Suppressor macrophage treated with lipopolysaccharide for 1 hour (primary cell): ENCODE results near the gene LUZP1.
A peak's percentile ranks its signal among the peaks of the same experiment; 100 is the strongest.

Experiments used
- DNase-seq, 3 donors: peaks; one replicate each; pipeline ENCODE4 v3.0.0-alpha.2; 2020 to 2022

The LUZP1 gene

GRCh38 chr1:23080885-23081284 lies 87.8 kb downstream of the LUZP1 start:
- DNase-seq: no peak

GRCh38 chr1:23079025-23079424 lies 89.6 kb downstream of the LUZP1 start:
- no peak for DNase-seq

- DNase-seq: no peak
Observed at GRCh38 chr1:23074012-23074411, 94.6 kb downstream of the LUZP1 start.

- no peak for DNase-seq
Observed at GRCh38 chr1:23069675-23070074, 99.0 kb downstream of the LUZP1 start.

GRCh38 chr1:23069149-23069548 lies 99.5 kb downstream of the LUZP1 start:
- no peak for DNase-seq

- no peak for DNase-seq
Observed at GRCh38 chr1:23066075-23066474, 102.6 kb downstream of the LUZP1 start.

GRCh38 chr1:23065385-23065784 lies 103.3 kb downstream of the LUZP1 start:
- no peak for DNase-seq

- DNase-seq: peak in 1 of 3 donors; percentile 5
Observed at GRCh38 chr1:23062271-23062670, 106.4 kb downstream of the LUZP1 start.

- DNase-seq: no peak
Observed at GRCh38 chr1:23057301-23057700, 111.4 kb downstream of the LUZP1 start.

- DNase-seq: no peak
Observed at GRCh38 chr1:23051290-23051909, 117.3 kb downstream of the LUZP1 start.

GRCh38 chr1:23050201-23050600 lies 118.5 kb downstream of the LUZP1 start:
- no peak for DNase-seq

- DNase-seq: no peak
Observed at GRCh38 chr1:23044035-23044434, 124.6 kb downstream of the LUZP1 start.

- no peak for DNase-seq
Observed at GRCh38 chr1:23040509-23040908, 128.1 kb downstream of the LUZP1 start.

GRCh38 chr1:23039308-23039826 lies 129.3 kb downstream of the LUZP1 start:
- no peak for DNase-seq

GRCh38 chr1:23037081-23037740 lies 131.4 kb downstream of the LUZP1 start:
- DNase-seq: no peak

- no peak for DNase-seq
Observed at GRCh38 chr1:23035823-23036452, 132.7 kb downstream of the LUZP1 start.
